ENCODE data around the gene BCL11B. TPM values are rescaled to one million over a fixed set of nuclear protein-coding genes. Genes with fewer than 3 reads are reported as not detected.

BCL11B gene
- total and polyA plus RNA-seq, 2 of the 8 experiments (the other 6 are each of a cell fraction or from before 2014, with no cell fraction given), result 0.63 to 5.9 TPM

- TF ChIP-seq GTF2F1 (IDR thresholded peaks at IDR 0.05; ENCODE audit: borderline replicate concordance, low read depth, low read length) (no peak), NRF1 (IDR thresholded peaks at IDR 0.05; ENCODE audit: low read depth, low read length) (no peak), TCF12 (IDR thresholded peaks at IDR 0.05; ENCODE audit: low read depth, low read length) (no peak), SRF (IDR thresholded peaks at IDR 0.05; ENCODE audit: low read depth, low read length) (no peak), YY1 (IDR thresholded peaks at IDR 0.05; ENCODE audit: low read depth, low read length) (no peak), EP300 (IDR thresholded peaks at IDR 0.05; ENCODE audit: borderline replicate concordance in 1 of 2, low read depth in 2 of 2, low read length in 2 of 2) (no peak), CBX5 (IDR thresholded peaks at IDR 0.05; ENCODE audit: low read depth, low read length) (no peak), JUN (IDR thresholded peaks at IDR 0.05; ENCODE audit: low read depth, low read length) (no peak), KDM4A (IDR thresholded peaks at IDR 0.05; ENCODE audit: low read depth, low read length, severe bottlenecking) (no peak)
Observed at GRCh38 chr14:99225436-99226203, 46.4 kb downstream of the BCL11B start (continued).

All from H1 (cell line).